IMR-90 (cell line): ENCODE results near the gene EFHC2. TPM values are rescaled to one million over a fixed set of nuclear protein-coding genes. Genes with fewer than 3 reads are reported as not detected.

Experiments used
- ATAC-seq: fragments of 200-7000 bp; cut with Tn5 transposase; 2 replicates; pipeline ENCODE4 v1.9.1; 2020; ENCODE audit warnings: low read depth, mild to moderate bottlenecking, moderate library complexity
- BruUV-seq: library from RNA; stranded (reverse); fragments of 400-500 nt; replicated peaks from 2 replicates; lab custom pipeline; 2021; lab: Mats Ljungman, UMichigan
- CTCF ChIA-PET: fragments of 300-600 bp; formaldehyde crosslinking; extraction: SDS; loops from one replicate; lab custom pipeline; 2021; ENCODE audit warnings: antibody characterized with exemption; lab: Yijun Ruan, JAX
- POLR2A ChIA-PET: fragments of 300-600 bp; sonication (Branson Sonifier 250); formaldehyde crosslinking; loops from one replicate; lab custom pipeline; 2022; ENCODE audit warnings: antibody characterized with exemption; ENCODE audit not compliant: unreplicated experiment; lab: Charles Lee
- DNase-seq: peaks from one replicate; pipeline ENCODE4 v3.0.0; 2013
- H2AFZ ChIP-seq: replicated peaks from 2 replicates; pipeline ENCODE3; 2013; ENCODE audit warnings: low read length, mild to moderate bottlenecking; ENCODE audit not compliant: poor library complexity
- H2AK5ac ChIP-seq: 2 replicates; pipeline ENCODE4 v1.6.1; 2013; ENCODE audit warnings: low read depth, low read length, inconsistent platforms
- H2AK9ac ChIP-seq: replicated peaks from 2 replicates; pipeline ENCODE3; 2013; ENCODE audit warnings: mild to moderate bottlenecking, low read depth, low read length, moderate library complexity; ENCODE audit not compliant: poor library complexity
- H2BK120ac ChIP-seq: 2 replicates; pipeline ENCODE4 v1.6.1; 2013; ENCODE audit warnings: low read depth, low read length, inconsistent platforms
- H2BK15ac ChIP-seq: 3 replicates; pipeline ENCODE4 v1.6.1; 2013; ENCODE audit warnings: low read depth, low read length, inconsistent platforms
- H2BK20ac ChIP-seq: 2 replicates; pipeline ENCODE4 v1.6.1; 2013; ENCODE audit warnings: low read depth, mild to moderate bottlenecking, inconsistent platforms, low read length, moderate library complexity
- H2BK5ac ChIP-seq: 2 replicates; pipeline ENCODE4 v1.6.1; 2013; ENCODE audit warnings: mild to moderate bottlenecking, low read depth, low read length, inconsistent platforms; ENCODE audit not compliant: poor library complexity, severe bottlenecking
- H3K14ac ChIP-seq: replicated peaks from 2 replicates; pipeline ENCODE4 v1.6.1; 2013; ENCODE audit warnings: low read depth, low read length, inconsistent platforms
- H3K18ac ChIP-seq: 2 replicates; pipeline ENCODE4 v1.6.1; 2013; ENCODE audit warnings: low read depth, low read length, control low read depth
- H3K23ac ChIP-seq: 2 replicates; pipeline ENCODE4 v1.6.1; 2013; ENCODE audit warnings: low read depth, low read length, inconsistent platforms
- H3K27ac ChIP-seq: 2 replicates; pipeline ENCODE4 v1.5.1; 2013; ENCODE audit warnings: mild to moderate bottlenecking, control low read depth, low read length; ENCODE audit not compliant: insufficient read depth
- H3K27me3 ChIP-seq: 2 replicates; pipeline ENCODE4 v1.6.1; 2013; ENCODE audit warnings: low read length; ENCODE audit not compliant: control insufficient read depth, insufficient read depth
- H3K36me3 ChIP-seq: 2 replicates; pipeline ENCODE4 v1.6.1; 2013; ENCODE audit warnings: low read length, mixed read lengths; ENCODE audit not compliant: control insufficient read depth, insufficient read depth
- H3K4ac ChIP-seq: 2 replicates; pipeline ENCODE4 v1.6.1; 2013; ENCODE audit warnings: low read depth, low read length, inconsistent platforms
- H3K4me1 ChIP-seq: 2 replicates; pipeline ENCODE4 v1.6.1; 2013; ENCODE audit warnings: low read length, mixed read lengths; ENCODE audit not compliant: control insufficient read depth, insufficient read depth
- H3K4me2 ChIP-seq: 2 replicates; pipeline ENCODE4 v1.6.1; 2013; ENCODE audit warnings: low read depth, mild to moderate bottlenecking, control low read depth, low read length, moderate library complexity
- H3K4me3 ChIP-seq: 2 replicates; pipeline ENCODE4 v1.5.1; 2013; ENCODE audit warnings: low read depth, mild to moderate bottlenecking, control low read depth, low read length, moderate library complexity; ENCODE audit not compliant: insufficient read depth
- H3K56ac ChIP-seq: 2 replicates; pipeline ENCODE4 v1.6.1; 2013; ENCODE audit warnings: low read length, inconsistent platforms; ENCODE audit not compliant: insufficient read depth; ENCODE audit errors: extremely low read depth
- H3K79me1 ChIP-seq, 2 experiments: 2 replicates each; pipeline ENCODE4 v1.6.1; 2013; ENCODE audit warnings: low read length in 2 of 2, inconsistent platforms in 1 of 2, low read depth in 1 of 2
- H3K9ac ChIP-seq: 2 replicates; pipeline ENCODE4 v1.6.1; 2013; ENCODE audit warnings: low read depth, low read length, control low read depth
- H3K9me1 ChIP-seq: 2 replicates; pipeline ENCODE4 v1.6.1; 2013; ENCODE audit warnings: low read length, inconsistent platforms; ENCODE audit not compliant: insufficient read depth
- H3K9me3 ChIP-seq: 2 replicates; pipeline ENCODE4 v1.6.1; 2013; ENCODE audit warnings: low read length; ENCODE audit not compliant: control insufficient read depth, insufficient read depth
- H4K20me1 ChIP-seq: 2 replicates; pipeline ENCODE4 v1.6.1; 2013; ENCODE audit warnings: low read length, inconsistent platforms; ENCODE audit not compliant: insufficient read depth
- H4K5ac ChIP-seq: 2 replicates; pipeline ENCODE4 v1.6.1; 2013; ENCODE audit warnings: mild to moderate bottlenecking, low read depth, low read length, control low read depth
- H4K8ac ChIP-seq, 2 experiments: 2 replicates each; pipeline ENCODE4 v1.6.1; 2013; ENCODE audit warnings: low read depth in 2 of 2, low read length in 2 of 2, control low read depth in 1 of 2, inconsistent platforms in 1 of 2
- H4K91ac ChIP-seq: 2 replicates; pipeline ENCODE4 v1.6.1; 2013; ENCODE audit warnings: low read depth, low read length, inconsistent platforms; ENCODE audit not compliant: insufficient read depth
- BHLHE40 ChIP-seq: fragments of 150-350 bp; IDR thresholded peaks from 2 replicates; pipeline ENCODE4 v1.6.1; 2016; ENCODE audit warnings: mild to moderate bottlenecking, low read depth, low read length
- CHD1 ChIP-seq: IDR thresholded peaks from 2 replicates; pipeline ENCODE4 v1.6.1; 2012; ENCODE audit warnings: low read depth, low read length, improper control_type of control experiment
- CTCF ChIP-seq: conservative IDR thresholded peaks from 2 replicates; pipeline ENCODE4 v1.5.1; 2012; ENCODE audit warnings: mild to moderate bottlenecking, low read depth, low read length, improper control_type of control experiment
- ELK1 ChIP-seq: fragments of 150-350 bp; IDR thresholded peaks from 2 replicates; pipeline ENCODE4 v1.6.1; 2016; ENCODE audit warnings: low read depth, mild to moderate bottlenecking, low read length, moderate library complexity, borderline replicate concordance
- MAFK ChIP-seq: IDR thresholded peaks from 2 replicates; pipeline ENCODE4 v1.6.1; 2012; ENCODE audit warnings: low read depth, low read length, improper control_type of control experiment
- MAZ ChIP-seq: IDR thresholded peaks from 2 replicates; pipeline ENCODE4 v1.6.1; 2012; ENCODE audit warnings: low read depth, mild to moderate bottlenecking, low read length, improper control_type of control experiment, moderate library complexity, borderline replicate concordance
- MXI1 ChIP-seq: IDR thresholded peaks from 2 replicates; pipeline ENCODE4 v1.6.1; 2012; ENCODE audit warnings: low read depth, mild to moderate bottlenecking, low read length, moderate library complexity, borderline replicate concordance
- NFE2L2 ChIP-seq: fragments of 150-350 bp; IDR thresholded peaks from 2 replicates; pipeline ENCODE4 v1.6.1; 2016; ENCODE audit warnings: low read depth, mild to moderate bottlenecking, low read length
- POLR2A ChIP-seq: IDR thresholded peaks from 2 replicates; pipeline ENCODE4 v1.6.1; 2012; ENCODE audit warnings: mild to moderate bottlenecking, low read depth, low read length
- RAD21 ChIP-seq: IDR thresholded peaks from 2 replicates; pipeline ENCODE4 v1.6.1; 2012; ENCODE audit warnings: low read length, improper control_type of control experiment
- RCOR1 ChIP-seq: IDR thresholded peaks from 2 replicates; pipeline ENCODE4 v1.6.1; 2012; ENCODE audit warnings: mild to moderate bottlenecking, low read length, improper control_type of control experiment; ENCODE audit not compliant: insufficient replicate concordance
- RFX5 ChIP-seq: IDR thresholded peaks from 2 replicates; pipeline ENCODE4 v1.8.0; 2012; ENCODE audit warnings: low read depth, mild to moderate bottlenecking, low read length, moderate library complexity
- SMC3 ChIP-seq: fragments of 150-350 bp; IDR thresholded peaks from 2 replicates; pipeline ENCODE4 v1.6.1; 2016; ENCODE audit warnings: low read depth, mild to moderate bottlenecking, antibody characterized with exemption, low read length, moderate library complexity
- USF2 ChIP-seq: fragments of 150-350 bp; IDR thresholded peaks from 2 replicates; pipeline ENCODE4 v1.6.1; 2017; ENCODE audit warnings: mild to moderate bottlenecking, antibody characterized with exemption, low read length, low read depth
- WGBS, 2 experiments: methylation state at CpG; one replicate each; pipeline versions ENCODE4 v1.1.5 to v1.1.7; 2013; ENCODE audit warnings: missing lambda C conversion rate in 2 of 2; ENCODE audit not compliant: insufficient read length in 1 of 2; ENCODE audit errors: extremely low coverage in 2 of 2; 5-methylcytosine and 5-hydroxymethylcytosine counted together
- dilution Hi-C: fragments of 300-500 bp; cut with HindIII; formaldehyde crosslinking; loops from one replicate; pipeline ENCODE4 v1.14.3; 2018; ENCODE audit warnings: low sequenced_read_pairs; ENCODE audit not compliant: unreplicated experiment
- in situ Hi-C: fragments of 300-500 bp; cut with MboI; formaldehyde crosslinking; loops from 3 replicates; pipeline ENCODE4 v1.14.3; 2019; ENCODE audit warnings: low sequenced_read_pairs, inconsistent platforms, mixed read lengths
- intact Hi-C: fragments of 100-400 bp; cut with micrococcal nuclease; formaldehyde crosslinking; loops from 2 replicates; pipeline ENCODE4 v1.10.0; 2022
- polyA plus RNA-seq, 3 experiments: library from polyadenylated mRNA; depleted of rRNA; stranded (reverse); fragments of >200 nt; gene quantifications; 2 replicates each; pipeline ENCODE4 v1.2.3, GENCODE V29; 2012; ENCODE audit warnings: low replicate concordance in 1 of 3
- total RNA-seq: library from RNA; depleted of rRNA; stranded (reverse); fragments of >200 nt; gene quantifications from 2 replicates; pipeline ENCODE4 v1.2.3, GENCODE V29; 2012

The EFHC2 gene
- total and polyA plus RNA-seq, 2 of the 4 experiments (the other 2 are of a cell fraction): 0.18 to 0.24 TPM

GRCh38 chrX:44223150-44223549 is 120.3 kb downstream of the EFHC2 start:
- H3K4me1 ChIP-seq: no peaks in the 10 kb centered on the region
- H3K27ac ChIP-seq: no peak overlapping the region
- no CpG with 5 or more reads among the region's 2 CpGs for WGBS, 2 experiments
- H3K4me2 ChIP-seq: no peak overlapping the region
- no peaks in the 10 kb centered on the region for H3K79me1 ChIP-seq
- H3K4me3 ChIP-seq: no peak overlapping the region
- no peak overlapping the region for H2BK5ac ChIP-seq
- no peak overlapping the region for H2AK5ac ChIP-seq
- no peaks in the 10 kb centered on the region for H3K9me1 ChIP-seq
- no peaks in the 10 kb centered on the region for H3K36me3 ChIP-seq
- no peak overlapping the region for H3K14ac ChIP-seq
- no peaks in the 10 kb centered on the region for H4K20me1 ChIP-seq
- intact Hi-C loops (no loop called here), in situ Hi-C loops (no loop called here), dilution Hi-C loops (no loop called here)
- no peak overlapping the region for H2AFZ ChIP-seq
- no peak overlapping the region for H3K18ac ChIP-seq
- H3K9ac ChIP-seq: no peak overlapping the region
- TF ChIP-seq SMC3: no peak
- TF ChIP-seq NFE2L2: no peak
- TF ChIP-seq CTCF: no peak
- no peak for TF ChIP-seq POLR2A
- no peak for TF ChIP-seq RCOR1
- TF ChIP-seq USF2: no peak
- no peak for TF ChIP-seq MXI1
- no peak for TF ChIP-seq BHLHE40
- TF ChIP-seq ELK1: no peak
- TF ChIP-seq CHD1: no peak
- TF ChIP-seq RFX5: no peak
- no peak for TF ChIP-seq MAFK
- TF ChIP-seq MAZ: no peak
- TF ChIP-seq RAD21: no peak
- DNase-seq (peak; percentile 38), ATAC-seq (no peak; the same call in 1 of the 2 replicates)
- no peak overlapping the region for H2BK120ac ChIP-seq
- CTCF ChIA-PET: no interaction called here
- H4K8ac ChIP-seq: no peak overlapping the region
- no peak overlapping the region for H4K5ac ChIP-seq
- peak overlapping the region; percentile 28 for H2AK9ac ChIP-seq
- H3K9me3 ChIP-seq: no peaks in the 10 kb centered on the region
- H3K23ac ChIP-seq: no peak overlapping the region
- H3K56ac ChIP-seq: no peak overlapping the region
- no TSS peak for BruUV-seq
- no peak overlapping the region for H3K4ac ChIP-seq
- POLR2A ChIA-PET: no interaction called here
- no peak overlapping the region for H2BK20ac ChIP-seq
- H3K27me3 ChIP-seq: no peaks in the 10 kb centered on the region; the same call in 1 of the 2 replicates
- no peak overlapping the region for H2BK15ac ChIP-seq
- H4K91ac ChIP-seq: no peak overlapping the region
